Activated CD8-positive, alpha-beta memory T cell treated with anti-CD3 and anti-CD28 coated beads, Interleukin-2, amount 50 U/mL, for 1 hour (primary cell): ENCODE measurements around the gene ROR2.
"Not testable (repeated sequence)": the region's sequence is repeated elsewhere in the genome, so short reads cannot be mapped to it uniquely, and the experiment has no call there.

Experiments used
- DNase-seq: peaks from one replicate; pipeline ENCODE4 v3.0.0-alpha.2; 2020; ENCODE audit errors: extremely low read depth

ROR2 gene

DNA sequence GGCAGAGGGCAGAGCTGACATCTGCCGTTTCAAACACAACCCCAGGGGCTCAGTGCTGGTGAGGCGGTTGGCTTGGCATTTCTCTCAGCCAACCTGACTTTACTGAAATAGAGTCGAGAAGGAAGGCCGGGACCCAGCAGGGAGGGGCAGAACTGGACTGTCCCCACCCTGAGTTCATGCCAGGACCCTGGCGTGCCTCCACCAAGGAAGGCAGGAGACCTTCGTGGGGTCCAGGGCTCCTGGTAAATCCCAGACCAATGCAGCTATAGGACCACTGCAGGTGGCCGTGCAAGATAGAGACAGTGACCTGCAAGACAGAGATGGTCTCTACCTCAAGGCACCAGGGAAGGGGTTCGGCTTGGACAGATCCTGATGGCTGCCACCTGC lies 132.9 kb downstream of the ROR2 start:
- DNase-seq: no peak

DNA sequence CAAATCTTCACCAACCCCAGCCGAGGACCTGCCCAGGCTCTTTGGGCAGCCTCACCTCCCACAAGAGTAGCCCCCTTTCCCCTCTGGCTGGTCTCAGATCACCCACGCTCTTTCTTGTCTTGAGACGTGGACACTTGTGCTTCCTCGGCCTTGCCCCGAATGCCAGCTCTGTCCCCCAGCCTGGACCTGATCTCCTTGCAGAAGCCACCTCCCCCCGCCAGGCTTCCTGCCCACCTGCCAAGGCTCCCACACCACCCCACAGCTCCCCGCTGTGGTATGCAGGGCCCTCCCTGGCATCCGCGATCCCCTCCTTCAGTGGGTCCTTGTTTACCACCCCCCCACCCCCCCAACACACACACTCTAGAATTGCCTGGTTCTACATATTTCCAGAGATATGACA lies 133.7 kb downstream of the ROR2 start:
- DNase-seq: no peak

DNA sequence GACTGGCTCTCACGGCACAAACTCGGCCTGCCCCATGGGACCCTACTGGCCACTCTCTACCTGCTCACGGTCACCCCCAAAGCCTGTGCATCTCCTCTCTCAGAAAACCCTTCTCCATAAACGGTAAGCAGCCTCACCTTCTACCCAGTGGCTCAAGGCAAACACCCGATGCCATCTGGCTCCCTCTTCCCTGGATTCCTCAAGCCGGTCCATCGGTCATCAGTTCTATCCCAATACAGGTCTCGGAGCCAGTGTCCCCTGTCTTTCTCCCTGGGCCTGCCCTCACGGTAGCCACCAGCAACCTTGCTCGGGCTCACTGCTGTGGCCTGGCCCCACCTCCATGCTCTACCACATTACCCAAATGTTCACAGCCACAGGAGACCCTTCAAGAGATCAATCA lies 134.1 kb downstream of the ROR2 start:
- DNase-seq: no peak

DNA sequence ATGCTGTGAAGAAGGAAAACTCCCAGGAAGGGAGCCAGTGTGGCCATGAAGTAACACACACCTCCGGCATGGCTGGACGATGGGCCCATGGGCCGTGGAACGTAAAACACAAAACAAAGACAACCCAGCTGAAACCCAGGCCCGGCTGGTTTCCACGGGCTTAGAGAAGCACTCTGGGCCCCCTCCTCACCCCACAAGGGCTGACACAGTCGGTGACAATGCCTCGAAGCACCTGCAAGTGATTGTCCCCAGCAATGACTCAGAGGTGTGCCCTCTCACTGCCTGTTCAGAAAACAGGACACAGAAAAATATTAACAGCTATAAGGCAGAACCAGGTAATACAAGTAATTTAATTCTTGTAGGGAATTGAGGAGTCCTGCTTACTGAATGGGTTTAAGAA lies 135.3 kb downstream of the ROR2 start:
- no peak for DNase-seq

DNA sequence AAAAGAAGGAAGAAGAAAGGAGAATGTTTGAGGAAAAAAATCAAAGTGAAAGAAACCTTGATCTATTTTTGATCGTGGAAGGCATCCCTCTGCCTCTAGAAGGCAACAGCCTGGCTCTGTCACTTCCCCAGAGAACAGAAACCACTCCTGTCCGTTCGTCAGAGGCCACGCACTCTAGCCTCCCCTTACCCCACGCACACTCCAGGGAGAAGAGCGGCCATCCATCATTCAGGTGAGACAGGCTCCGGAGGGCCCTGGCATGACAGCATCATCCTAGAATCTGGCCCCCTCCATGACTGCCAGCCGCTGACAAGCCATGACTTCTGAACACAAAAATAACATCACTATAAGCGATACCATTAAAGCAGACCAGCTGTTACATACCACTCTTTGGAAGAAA lies 135.8 kb downstream of the ROR2 start:
- no peak for DNase-seq

DNA sequence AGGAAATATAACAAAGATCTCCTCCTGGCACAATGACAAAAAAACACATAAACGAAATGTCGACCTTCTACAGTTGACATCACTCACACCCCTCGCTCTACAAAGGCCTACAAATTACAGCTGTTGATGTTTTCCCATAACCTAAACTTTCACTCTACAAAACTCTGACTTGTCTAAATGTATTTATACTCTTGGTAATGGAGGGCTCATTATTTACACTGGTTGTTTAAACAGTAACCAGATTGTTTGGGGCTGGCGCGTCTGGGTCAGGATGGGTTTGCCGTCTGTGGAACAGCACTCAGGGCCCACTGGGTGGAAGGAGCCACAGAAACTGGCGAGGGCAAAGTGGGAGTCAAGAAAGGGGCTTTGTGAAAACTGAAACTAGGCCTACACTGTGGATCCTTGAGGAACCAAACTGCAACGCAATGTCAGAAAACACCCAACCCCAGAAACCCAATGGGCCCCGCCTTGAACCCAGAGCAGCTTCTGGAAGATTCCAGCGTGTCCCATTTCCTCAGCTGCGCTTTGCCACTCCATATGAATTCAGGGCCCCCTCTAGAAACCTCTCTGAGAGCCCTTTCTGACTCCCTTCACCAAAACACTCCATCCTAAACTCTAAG lies 136.7 kb downstream of the ROR2 start:
- DNase-seq: no peak

DNA sequence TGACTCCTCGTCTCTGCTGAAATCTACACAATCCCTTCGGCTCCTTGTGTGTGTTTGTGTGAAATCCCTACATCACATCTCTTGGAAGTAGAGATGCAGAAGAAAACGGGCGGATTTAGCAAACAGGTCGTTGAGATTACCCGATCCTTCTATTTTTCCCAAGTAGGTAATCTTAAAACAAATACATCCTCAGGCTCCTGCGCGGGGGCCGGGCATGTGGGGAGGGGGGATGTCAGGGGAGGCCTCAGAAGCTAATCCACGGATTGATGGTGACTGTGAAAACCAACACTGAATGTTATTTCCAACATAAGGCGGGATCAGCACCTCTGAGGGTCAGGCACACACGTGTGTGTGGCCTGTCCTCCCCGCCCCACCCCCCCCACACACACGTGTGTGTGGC lies 137.8 kb downstream of the ROR2 start:
- no peak for DNase-seq

DNA sequence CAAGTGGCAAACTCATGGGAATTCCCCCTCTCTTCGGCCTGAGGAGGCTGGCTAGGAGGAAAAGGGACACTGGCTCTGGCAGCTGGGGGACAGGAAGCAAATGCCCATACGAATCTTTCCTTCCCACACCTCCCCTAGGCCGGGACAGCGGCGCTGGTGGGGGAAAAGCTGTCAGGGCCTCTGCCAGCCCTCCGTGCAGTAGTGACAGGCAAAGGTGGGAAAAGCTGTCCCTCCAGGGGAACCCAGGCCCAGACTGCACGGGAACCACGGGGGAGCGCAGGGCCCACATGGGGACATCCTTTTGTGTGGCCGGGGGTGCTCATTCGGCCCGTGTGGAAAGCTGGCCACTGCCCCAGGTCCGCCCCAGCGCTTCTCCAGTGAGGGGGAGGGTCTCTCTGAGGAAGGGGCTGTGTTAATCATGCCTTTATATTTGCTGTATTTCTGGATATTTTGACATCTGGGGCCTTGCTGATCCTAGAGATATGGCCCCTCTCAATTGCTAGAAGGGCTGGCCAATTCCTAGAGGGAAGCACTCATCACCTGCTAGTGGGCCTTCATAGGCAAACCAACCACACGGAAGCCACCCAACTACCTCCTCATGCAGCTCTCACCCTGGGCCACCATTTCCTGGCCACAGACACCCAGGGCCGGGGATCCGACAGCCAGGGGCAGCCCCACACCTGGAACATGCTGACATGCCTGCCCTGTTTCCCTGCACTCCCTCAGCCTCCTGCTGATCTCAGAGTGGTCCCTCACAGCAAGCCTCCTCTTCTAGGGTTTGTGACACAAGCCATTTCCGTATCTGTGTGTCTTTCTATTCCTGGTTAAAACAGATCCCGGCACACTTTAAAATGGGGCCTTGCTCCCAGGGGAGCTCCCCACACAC lies 138.8 kb downstream of the ROR2 start:
- DNase-seq: no peak

DNA sequence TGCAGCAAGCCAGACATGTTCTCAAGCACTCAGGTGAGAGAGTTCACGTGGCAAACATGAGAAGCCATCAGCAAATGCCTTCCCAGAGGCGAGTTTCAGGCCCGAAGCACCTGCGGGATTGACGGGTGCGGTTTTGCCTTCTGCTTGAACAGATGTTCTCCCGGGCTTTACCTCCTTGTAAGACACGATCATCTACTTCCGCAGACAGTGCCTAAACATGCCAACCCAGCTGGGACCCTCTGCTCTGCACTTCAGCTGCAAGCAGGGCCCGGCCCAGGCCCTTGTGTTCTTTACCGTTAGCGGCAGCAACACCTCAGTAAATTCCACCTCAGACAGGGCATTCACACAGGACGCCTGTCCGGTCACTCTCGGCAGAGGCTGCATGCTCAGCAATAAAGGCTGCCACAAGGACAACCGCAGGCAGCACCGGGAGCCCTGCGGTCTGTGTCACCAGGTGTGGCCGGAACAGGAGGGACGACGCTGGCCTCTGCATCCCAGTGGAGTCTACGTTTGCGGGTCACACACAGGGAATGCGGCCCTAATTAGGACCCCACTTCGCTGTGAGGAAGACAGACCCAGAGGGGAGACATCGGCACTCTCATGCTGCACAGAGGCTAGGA lies 139.6 kb downstream of the ROR2 start:
- no peak for DNase-seq

DNA sequence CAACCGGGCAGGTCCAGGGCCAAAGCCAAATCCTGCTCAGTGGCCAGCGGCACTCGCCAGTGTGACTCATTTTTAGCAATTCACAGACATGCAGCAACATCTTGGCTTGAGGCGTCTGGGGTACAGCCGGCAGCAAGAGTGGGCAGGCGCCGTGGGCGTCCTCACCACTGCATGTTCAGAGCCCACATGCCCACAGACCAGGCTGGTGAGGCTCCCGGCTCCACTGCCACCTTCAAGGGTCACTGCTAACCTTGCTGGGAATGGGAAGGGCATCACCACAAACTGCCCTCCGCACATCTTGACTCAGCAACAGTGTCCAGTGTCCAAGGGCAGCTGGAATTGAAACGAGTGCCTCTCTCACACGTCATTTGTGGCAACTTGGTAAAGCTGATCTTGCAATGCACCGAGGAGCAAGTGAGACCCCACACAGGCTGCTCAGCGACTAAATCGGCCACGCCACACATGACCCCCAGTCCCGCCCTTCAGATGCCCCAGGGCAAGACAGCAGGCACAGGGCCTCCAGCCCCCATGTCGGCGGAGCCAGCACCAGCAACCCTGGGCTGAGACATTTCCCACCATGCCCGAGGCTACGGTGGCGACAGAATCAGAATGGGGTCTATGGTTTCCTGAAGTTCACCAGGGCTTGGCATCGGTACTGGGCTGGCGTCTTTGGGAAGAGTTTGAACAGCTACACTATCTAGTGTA lies 140.3 kb downstream of the ROR2 start:
- no peak for DNase-seq

DNA sequence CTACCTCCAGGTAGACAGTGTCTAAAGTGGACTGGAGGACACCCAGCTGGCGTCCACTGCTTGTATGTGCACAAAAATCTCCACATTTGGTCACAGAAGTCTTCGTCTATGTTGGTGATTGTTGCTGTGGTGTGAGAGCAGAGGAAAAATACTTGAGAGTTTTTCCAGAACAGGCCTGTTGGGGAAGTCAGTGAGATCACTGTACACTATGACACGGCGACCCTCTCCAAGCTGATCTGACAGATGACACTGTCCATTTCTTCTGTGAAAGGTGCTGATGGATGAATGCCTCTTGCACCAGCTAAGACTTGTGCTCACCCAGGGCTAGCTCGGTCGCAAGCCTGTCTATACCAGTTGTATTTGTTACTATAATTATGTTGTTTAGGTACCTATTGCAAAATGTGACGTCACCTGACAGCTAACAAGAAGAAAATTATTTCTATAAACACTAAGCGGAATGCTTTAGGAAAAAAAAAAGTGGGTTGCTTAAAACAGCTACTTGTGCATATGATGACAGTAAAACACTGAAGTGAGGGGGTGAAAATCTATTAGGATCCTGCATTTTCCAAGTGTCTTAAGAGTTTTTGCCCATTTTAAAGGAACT lies 142.3 kb downstream of the ROR2 start:
- no peak for DNase-seq

DNA sequence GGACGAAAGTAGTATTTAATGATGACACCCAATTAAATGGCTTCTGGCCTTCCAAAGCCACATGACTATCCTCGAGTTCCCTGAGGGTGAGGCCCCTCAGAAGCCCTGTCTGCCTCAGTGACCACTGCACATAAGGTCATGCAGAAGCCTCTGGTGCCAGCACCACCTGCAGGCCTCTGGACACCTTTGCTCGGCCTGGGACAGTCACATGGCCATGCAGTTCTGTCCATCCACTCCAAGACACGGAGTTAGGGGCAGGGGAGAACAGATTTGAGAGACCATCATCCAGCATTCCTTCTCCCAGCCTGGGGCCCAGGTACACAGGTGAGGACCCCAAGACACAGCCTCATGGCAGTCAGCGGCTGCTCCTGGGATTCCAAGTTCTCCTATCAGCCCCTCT lies 145.0 kb downstream of the ROR2 start:
- DNase-seq: no peak

DNA sequence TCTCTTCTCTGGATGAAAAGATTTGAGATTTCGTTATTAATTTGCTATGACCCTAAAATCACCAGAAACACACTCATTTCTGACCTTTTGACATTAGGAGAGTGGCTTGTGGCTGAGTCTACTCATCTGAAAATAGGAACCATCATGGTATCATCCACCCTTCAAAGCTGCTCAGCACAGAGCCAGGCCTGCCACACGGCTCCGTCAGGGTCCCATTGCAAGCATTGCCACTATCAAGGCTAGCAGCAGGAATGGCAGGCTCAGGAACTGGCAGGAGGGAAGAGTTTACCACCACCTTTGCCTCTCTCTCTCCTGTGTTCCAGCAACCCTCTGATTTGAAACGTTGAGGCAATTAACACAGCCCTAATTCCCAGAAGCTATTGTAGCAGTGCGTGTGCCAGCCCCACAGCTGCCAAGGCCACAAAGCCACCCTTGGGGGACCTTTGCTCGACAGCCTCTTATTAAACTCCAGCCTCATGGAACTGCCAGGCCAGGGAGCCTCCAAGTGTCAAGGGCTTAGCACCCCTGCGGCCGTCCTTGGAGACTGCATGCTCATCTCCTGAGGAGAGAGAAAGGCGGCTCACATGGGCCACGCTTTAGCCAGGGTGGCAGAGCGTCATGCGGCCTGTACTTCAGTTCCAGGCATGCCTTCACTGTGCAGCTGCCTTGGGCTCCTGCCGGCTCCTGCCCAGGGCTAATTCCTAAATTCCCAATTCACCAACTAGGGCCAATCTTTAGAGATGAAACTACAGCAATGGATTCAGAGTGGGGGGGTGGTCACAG lies 145.9 kb downstream of the ROR2 start:
- DNase-seq: no peak

DNA sequence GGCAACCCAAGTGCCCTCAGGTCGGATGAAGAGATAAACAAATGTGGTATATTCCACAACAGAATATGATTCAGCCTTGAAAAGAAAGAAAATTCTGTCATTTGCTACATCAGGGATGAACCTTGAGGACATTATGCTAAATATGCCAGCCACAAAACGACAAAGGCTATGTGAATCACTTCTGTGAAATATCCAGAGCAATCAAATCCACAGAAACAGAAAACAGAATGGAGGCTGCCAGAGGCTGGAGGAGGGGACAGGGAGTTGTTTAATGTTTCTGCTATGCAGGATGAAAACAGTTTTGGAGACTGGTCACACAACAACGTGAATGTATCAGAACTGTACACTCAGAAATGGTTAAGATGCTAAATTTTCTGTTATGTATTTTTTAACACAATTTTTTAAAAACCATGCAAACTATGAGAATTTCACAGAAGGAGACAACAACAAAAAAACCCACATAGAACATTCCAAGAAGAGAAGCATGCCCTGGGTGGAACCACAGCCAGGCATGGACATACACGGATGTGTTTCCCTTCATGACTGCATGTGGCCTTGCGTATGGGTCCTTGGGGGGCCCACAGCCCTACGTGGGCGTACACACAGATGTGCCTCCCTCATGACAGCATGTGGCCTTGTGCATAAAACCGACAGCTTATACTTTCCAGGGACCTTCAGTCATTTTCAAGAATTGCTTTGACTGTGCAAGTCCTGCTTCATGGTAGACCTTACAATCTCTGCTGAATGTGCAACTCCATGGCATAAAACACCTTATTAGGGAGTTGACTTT lies 146.7 kb downstream of the ROR2 start:
- DNase-seq: no peak

DNA sequence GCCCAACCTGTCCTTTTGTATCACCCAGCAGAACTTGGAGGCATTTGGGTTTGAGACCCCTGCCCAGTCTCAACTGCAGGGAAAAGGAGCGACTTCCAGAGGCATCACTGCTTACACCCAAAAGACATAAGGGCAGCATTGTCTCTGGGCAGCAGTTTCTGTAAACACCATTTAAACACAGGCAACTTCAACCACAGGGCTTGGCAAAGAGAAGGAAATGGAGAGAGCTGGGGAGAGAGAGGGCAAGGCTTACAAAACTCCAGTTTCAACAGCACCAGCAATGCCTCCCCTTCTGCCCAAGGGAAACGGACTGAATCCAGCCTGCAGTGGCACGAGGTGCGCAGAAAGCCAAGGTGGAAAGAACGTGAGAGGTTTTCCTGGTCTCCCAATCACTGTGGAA lies 147.6 kb downstream of the ROR2 start:
- DNase-seq: no peak

DNA sequence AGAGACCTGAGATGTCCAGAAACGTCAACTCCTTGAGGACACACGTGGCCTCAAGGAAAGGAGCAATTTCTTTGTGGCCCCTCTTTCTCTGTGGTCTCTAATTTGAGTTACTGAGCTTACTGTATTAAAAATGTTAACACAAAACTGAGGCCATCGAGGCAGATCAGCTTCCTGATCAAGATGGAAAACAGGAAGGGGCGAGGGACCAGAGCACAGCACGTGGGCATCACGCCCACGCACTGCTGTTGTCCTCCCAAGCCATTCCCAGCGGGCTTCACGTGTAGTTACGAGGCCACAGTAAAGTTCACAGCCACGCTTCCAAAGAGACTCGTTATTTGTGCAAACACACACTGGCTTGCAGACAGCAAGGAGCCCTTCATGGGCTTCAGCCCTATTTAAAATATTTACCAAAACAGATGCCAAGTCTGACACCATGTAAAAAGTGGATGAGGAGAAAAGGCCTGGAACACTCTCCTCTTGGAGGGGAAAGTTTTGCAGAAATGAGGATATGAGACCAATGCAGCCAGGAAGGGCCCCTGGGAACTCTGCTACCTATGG lies 149.5 kb downstream of the ROR2 start:
- DNase-seq: no peak

DNA sequence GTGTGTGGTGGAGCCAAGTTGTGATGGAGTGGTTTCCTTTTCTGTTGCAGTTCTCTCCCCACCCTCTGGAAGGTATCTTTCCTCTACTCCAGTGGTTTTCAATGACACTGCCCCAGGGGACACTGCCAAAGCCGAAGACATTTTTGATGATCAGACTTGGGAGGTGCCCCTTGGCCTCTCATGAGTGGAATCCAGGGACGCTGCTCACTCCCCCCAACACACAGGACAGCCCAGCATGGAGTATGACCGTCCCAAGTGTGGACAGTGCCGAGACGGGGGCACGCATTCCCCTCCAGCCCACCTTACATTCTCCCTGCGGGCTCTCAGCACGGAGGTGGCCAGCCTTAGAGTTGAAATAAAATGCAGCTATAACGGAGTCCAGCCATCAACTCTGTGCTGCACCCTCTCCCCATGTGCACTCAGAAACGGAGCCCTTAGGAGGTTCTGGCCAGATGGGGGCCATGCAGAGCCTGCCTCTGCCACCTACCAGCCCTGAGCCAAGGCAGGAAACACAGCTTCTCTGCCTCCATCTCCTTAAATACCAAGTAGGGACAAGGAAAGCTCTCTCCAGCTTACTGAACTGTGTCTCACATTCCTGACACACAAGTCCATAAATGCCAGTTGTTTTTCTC lies 150.8 kb downstream of the ROR2 start:
- no peak for DNase-seq

DNA sequence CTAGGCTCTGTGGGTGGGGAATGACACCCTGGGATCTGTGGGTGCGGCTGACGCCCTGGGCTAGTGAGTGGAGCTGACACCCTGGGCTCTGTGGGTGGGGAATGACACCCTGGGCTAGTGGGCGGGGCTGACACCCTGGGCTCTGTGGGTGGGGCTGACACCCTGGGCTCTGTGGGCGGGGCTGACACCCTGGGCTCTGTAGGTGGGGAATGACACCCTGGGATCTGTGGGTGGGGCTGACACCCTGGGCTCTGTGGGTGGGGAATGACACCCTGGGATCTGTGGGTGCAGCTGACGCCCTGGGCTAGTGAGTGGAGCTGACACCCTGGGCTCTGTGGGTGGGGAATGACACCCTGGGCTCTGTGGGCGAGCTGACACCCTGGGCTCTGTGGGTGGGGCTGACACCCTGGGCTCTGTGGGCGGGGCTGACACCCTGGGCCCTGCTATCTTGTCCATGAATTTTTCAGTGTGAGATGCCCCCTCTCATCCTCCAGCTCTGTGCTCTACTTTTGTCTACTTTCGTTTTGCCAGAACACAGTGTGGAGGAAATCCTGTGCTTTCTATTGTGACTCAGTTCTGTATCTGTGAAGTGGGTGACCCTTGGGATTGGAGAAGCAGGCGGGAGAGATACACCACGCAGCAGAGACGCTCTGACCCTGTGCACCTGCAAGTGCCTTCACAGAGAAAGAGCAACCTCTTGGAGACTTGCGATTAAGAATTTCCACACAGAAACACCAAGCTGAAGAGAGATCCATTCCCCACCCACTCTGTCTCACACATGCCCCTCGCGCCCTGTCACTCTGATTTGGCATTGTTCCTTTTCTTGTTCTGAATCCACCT lies 151.5 kb downstream of the ROR2 start:
- DNase-seq: not testable (repeated sequence)

DNA sequence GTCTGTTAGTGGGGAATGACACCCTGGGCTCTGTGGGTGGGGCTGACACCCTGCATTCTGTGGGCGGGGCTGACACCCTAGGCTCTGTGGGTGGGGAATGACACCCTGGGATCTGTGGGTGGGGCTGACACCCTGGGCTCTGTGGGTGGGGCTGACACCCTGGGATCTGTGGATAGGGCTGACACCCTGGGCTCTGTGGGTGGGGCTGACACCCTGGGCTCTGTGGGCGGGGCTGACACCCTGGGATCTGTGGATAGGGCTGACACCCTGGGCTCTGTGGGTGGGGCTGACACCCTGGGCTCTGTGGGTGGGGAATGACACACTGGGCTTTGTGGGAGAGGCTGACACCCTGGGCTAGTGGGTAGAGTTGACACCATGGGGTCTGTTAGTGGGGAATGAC lies 152.5 kb downstream of the ROR2 start:
- DNase-seq: not testable (repeated sequence)
